Measurements from ENCODE around the gene AFAP1. TPM values are rescaled to one million over a fixed set of nuclear protein-coding genes. Genes with fewer than 3 reads are reported as not detected.

AFAP1 gene
- total RNA-seq, 1 donor from 2014 or later = 55.6 TPM

DNA sequence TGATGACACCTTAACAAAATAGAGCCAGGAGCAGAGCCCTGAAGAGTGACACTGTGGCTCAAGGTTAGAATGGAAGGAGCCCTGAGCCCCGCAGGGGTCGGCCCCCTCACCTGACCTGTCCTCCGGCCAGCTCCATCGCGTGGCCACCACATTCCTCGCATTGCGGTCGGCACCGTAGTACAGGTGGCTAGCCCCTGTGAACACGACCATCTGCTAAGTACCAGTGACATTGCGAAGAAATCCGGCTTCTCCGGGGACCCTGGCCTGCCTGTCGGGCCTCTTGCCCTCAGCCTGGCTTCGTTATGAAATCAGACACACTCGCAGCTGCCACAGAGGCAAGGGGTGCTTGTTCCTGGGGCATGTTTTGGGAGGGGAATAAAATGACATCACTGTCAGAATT is 179.0 kb downstream of the AFAP1 start:
- Histone ChIP-seq H3K4me3 (ENCODE audit: low read depth, low read length) (no peak overlapping the region), H3K27me3 (ENCODE audit: control insufficient read depth, insufficient read depth, low read length) (no peaks in the 10 kb centered on the region), H3K36me3 (ENCODE audit: control insufficient read depth, insufficient read depth, low read length) (no peaks in the 10 kb centered on the region)
- DNase-seq (ENCODE audit: low read depth) = no peak
- TF ChIP-seq, protein P1, sequence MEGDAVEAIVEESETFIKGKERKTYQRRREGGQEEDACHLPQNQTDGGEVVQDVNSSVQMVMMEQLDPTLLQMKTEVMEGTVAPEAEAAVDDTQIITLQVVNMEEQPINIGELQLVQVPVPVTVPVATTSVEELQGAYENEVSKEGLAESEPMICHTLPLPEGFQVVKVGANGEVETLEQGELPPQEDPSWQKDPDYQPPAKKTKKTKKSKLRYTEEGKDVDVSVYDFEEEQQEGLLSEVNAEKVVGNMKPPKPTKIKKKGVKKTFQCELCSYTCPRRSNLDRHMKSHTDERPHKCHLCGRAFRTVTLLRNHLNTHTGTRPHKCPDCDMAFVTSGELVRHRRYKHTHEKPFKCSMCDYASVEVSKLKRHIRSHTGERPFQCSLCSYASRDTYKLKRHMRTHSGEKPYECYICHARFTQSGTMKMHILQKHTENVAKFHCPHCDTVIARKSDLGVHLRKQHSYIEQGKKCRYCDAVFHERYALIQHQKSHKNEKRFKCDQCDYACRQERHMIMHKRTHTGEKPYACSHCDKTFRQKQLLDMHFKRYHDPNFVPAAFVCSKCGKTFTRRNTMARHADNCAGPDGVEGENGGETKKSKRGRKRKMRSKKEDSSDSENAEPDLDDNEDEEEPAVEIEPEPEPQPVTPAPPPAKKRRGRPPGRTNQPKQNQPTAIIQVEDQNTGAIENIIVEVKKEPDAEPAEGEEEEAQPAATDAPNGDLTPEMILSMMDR (IDR thresholded peaks at IDR 0.05; ENCODE audit: insufficient read depth, low read length, poor library complexity, severe bottlenecking) = no peak

DNA sequence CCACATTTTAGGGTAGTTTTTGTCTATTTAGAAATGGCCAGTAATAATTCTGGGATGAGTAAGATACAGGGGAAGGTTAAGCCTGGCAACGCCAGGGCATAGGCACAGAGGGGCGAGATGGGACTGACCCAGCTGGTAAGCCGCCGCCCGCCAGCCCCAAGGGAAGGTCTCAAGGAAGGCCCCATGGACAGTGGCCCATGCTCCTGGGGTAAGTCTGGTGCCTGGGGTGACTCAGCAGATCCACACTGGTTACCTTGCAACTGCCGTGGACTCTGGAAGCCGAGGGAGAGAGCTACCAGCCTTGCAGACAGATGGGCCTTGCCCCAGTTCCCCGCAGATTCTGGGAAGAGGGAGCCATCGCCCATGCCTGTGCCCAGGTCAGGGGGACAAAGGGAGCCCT is 179.4 kb downstream of the AFAP1 start:
- Histone ChIP-seq H3K27me3 (ENCODE audit: control insufficient read depth, insufficient read depth, low read length) (no peaks in the 10 kb centered on the region), H3K36me3 (ENCODE audit: control insufficient read depth, insufficient read depth, low read length) (no peaks in the 10 kb centered on the region), H3K4me3 (ENCODE audit: low read depth, low read length) (no peak overlapping the region)
- DNase-seq (ENCODE audit: low read depth) = no peak
- TF ChIP-seq, protein P1 (IDR thresholded peaks at IDR 0.05; ENCODE audit: insufficient read depth, low read length, poor library complexity, severe bottlenecking) = no peak

DNA sequence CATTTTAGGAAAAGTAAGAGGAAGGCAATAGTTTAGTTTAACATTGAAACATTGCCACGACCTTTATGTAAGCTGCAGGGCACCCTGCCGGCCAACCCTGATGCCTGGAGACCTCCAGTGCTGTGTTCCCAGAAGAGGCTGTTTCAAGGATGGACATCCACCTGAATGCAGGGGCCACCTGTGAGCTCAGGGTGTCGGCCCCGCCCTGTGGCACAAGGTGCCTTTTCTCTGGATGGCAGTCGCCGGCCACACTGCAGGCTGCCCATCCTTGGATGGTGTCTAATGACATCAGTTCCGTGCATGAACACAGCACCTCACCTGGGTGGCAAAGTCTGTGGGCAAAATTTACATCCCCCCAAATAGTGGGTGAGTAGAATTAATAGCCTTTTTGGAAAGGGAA is 180.0 kb downstream of the AFAP1 start:
- TF ChIP-seq, protein P1 (IDR thresholded peaks at IDR 0.05; ENCODE audit: insufficient read depth, low read length, poor library complexity, severe bottlenecking) = no peak
- Histone ChIP-seq H3K27me3 (ENCODE audit: control insufficient read depth, insufficient read depth, low read length) (no peaks in the 10 kb centered on the region), H3K36me3 (ENCODE audit: control insufficient read depth, insufficient read depth, low read length) (no peaks in the 10 kb centered on the region), H3K4me3 (ENCODE audit: low read depth, low read length) (no peak overlapping the region)
- no peak for DNase-seq (ENCODE audit: low read depth)

DNA sequence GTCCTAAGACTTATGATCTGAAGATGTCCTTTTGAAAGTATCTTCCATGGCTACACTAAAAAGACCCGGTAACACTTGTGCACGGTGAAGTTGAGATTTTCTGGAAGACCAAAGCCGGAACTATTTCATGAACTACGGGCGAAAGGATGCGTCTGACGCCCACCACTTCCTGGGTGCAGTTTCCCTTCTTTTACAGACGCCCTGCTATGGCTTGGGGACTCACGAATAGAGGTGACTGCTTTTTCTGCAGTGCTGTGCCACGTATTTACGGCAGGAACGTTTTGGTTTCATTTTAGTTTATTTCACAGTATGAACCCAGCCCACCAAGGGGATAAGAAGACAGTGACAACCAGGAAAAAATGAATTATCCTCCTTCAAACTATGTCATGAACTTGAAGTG is 180.4 kb downstream of the AFAP1 start:
- TF ChIP-seq, protein P1 (IDR thresholded peaks at IDR 0.05; ENCODE audit: insufficient read depth, low read length, poor library complexity, severe bottlenecking) = no peak
- H3K36me3 ChIP-seq (ENCODE audit: control insufficient read depth, insufficient read depth, low read length) = no peaks in the 10 kb centered on the region
- no peak overlapping the region for H3K4me3 ChIP-seq (ENCODE audit: low read depth, low read length)
- no peaks in the 10 kb centered on the region for H3K27me3 ChIP-seq (ENCODE audit: control insufficient read depth, insufficient read depth, low read length)
- no peak for DNase-seq (ENCODE audit: low read depth)

DNA sequence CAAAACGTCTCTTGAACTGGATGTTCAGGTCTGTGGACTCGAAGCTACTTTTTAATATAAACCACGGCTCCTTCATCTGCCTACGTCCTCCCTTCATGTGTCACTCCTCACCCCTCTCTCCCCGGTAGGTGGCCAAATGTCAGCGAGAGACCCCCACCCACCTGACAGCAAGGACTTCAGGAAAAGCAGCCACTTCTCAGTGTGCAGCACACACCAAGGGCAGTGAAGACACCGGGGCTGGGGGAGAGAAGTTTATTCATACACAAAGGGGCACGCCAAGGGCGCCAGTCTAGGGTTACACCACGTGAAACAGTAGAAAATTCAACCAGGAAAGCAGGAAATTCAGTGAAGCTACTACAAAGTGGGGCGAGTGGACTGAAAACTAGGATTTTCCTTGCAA is 181.2 kb downstream of the AFAP1 start:
- TF ChIP-seq, protein P1 (IDR thresholded peaks at IDR 0.05; ENCODE audit: insufficient read depth, low read length, poor library complexity, severe bottlenecking) = no peak
- Histone ChIP-seq H3K27me3 (ENCODE audit: control insufficient read depth, insufficient read depth, low read length) (no peaks in the 10 kb centered on the region), H3K36me3 (ENCODE audit: control insufficient read depth, insufficient read depth, low read length) (no peaks in the 10 kb centered on the region), H3K4me3 (ENCODE audit: low read depth, low read length) (no peak overlapping the region)
- no peak for DNase-seq (ENCODE audit: low read depth)

Data from kidney epithelial cell (primary cell).